H1 (cell line): ENCODE results near the gene ACAP1. TPM values are rescaled to one million over a fixed set of nuclear protein-coding genes. Genes with fewer than 3 reads are reported as not detected.

Experiments used
- CTCF ChIA-PET: fragments of 300-600 bp; sonication (Branson Sonifier 250); formaldehyde crosslinking; loops from one replicate; lab custom pipeline; 2021; ENCODE audit not compliant: partially characterized antibody; lab: Charles Lee
- POLR2A ChIA-PET: fragments of 300-600 bp; sonication (Branson Sonifier 250); formaldehyde crosslinking; loops from one replicate; lab custom pipeline; 2021; ENCODE audit warnings: inconsistent platforms; ENCODE audit not compliant: partially characterized antibody; lab: Charles Lee
- DNase-seq, 2 experiments: peaks; one replicate each; pipeline versions ENCODE4 v3.0.0 to v3.0.0-alpha.2; 2010 to 2022; ENCODE audit warnings: low spot score in 2 of 2, low read depth in 1 of 2, mixed read lengths in 1 of 2
- FAIRE-seq: peaks from 2 replicates; lab custom pipeline; 2011; peaks lifted over from hg19 to GRCh38; lab: Jason Lieb, UNC
- H2AFZ ChIP-seq: 2 replicates; pipeline ENCODE4 v1.8.1; 2012; ENCODE audit warnings: low read length, inconsistent platforms
- H2AK5ac ChIP-seq: 2 replicates; pipeline ENCODE4 v1.6.1; 2013; ENCODE audit warnings: low read depth, low read length
- H2BK120ac ChIP-seq: replicated peaks from 2 replicates; pipeline ENCODE3; 2013; ENCODE audit warnings: low read depth, low read length, inconsistent platforms
- H2BK12ac ChIP-seq: 2 replicates; pipeline ENCODE4 v1.6.1; 2013; ENCODE audit warnings: low read depth, low read length
- H2BK15ac ChIP-seq: 2 replicates; pipeline ENCODE4 v1.6.1; 2013; ENCODE audit warnings: low read length
- H2BK20ac ChIP-seq: 2 replicates; pipeline ENCODE4 v1.6.1; 2013; ENCODE audit warnings: low read length
- H2BK5ac ChIP-seq: 2 replicates; pipeline ENCODE4 v1.6.1; 2013; ENCODE audit warnings: low read depth, low read length
- H3K14ac ChIP-seq: 2 replicates; pipeline ENCODE4 v1.6.1; 2013; ENCODE audit warnings: inconsistent platforms; ENCODE audit not compliant: insufficient read length
- H3K18ac ChIP-seq: 2 replicates; pipeline ENCODE4 v1.6.1; 2013; ENCODE audit warnings: low read length; ENCODE audit errors: extremely low read depth
- H3K23ac ChIP-seq: 2 replicates; pipeline ENCODE4 v1.6.1; 2013; ENCODE audit warnings: inconsistent platforms; ENCODE audit not compliant: insufficient read length
- H3K23me2 ChIP-seq: 2 replicates; pipeline ENCODE4 v1.6.1; 2013; ENCODE audit warnings: low read depth, low read length
- H3K27ac ChIP-seq: 2 replicates; pipeline ENCODE4 v1.6.1; 2011; ENCODE audit warnings: low read depth, low read length, inconsistent platforms
- H3K27me3 ChIP-seq, 4 experiments: replicated peaks in 1 of 4; 1 replicate in 1 of 4; 2 replicates in 3 of 4; pipeline versions ENCODE4 v1.6.1 to v1.8.1; 2011 to 2013; ENCODE audit warnings: low read length in 3 of 4, mild to moderate bottlenecking in 3 of 4, inconsistent platforms in 2 of 4, mixed read lengths in 2 of 4, moderate library complexity in 1 of 4; ENCODE audit not compliant: control insufficient read depth in 3 of 4, insufficient read depth in 3 of 4; ENCODE audit errors: extremely low read depth in 1 of 4
- H3K36me3 ChIP-seq, 4 experiments: 2 replicates each; pipeline versions ENCODE4 v1.6.1 to v1.8.1; 2011 to 2013; ENCODE audit warnings: mild to moderate bottlenecking in 4 of 4, low read length in 3 of 4, moderate library complexity in 2 of 4, control low read depth in 1 of 4, inconsistent platforms in 1 of 4; ENCODE audit not compliant: insufficient read depth in 4 of 4, control insufficient read depth in 2 of 4
- H3K4ac ChIP-seq: replicated peaks from 2 replicates; pipeline ENCODE3; 2013; ENCODE audit warnings: low read length, low read depth, mixed read lengths, inconsistent platforms; ENCODE audit not compliant: insufficient read length
- H3K4me1 ChIP-seq, 4 experiments: replicated peaks in 1 of 4; 1 replicate in 1 of 4; 2 replicates in 3 of 4; pipeline versions ENCODE4 v1.6.1 to v1.8.1; 2011 to 2013; ENCODE audit warnings: low read length in 3 of 4, inconsistent platforms in 2 of 4, mixed read lengths in 1 of 4; ENCODE audit not compliant: insufficient read depth in 4 of 4, control insufficient read depth in 3 of 4
- H3K4me2 ChIP-seq, 2 experiments: 2 replicates each; pipeline versions ENCODE4 v1.6.1 to v1.8.1; 2011 to 2013; ENCODE audit warnings: low read depth in 2 of 2, low read length in 2 of 2, control low read depth in 1 of 2, inconsistent platforms in 1 of 2, mild to moderate bottlenecking in 1 of 2; ENCODE audit not compliant: insufficient read depth in 1 of 2
- H3K4me3 ChIP-seq, 4 experiments: fragments of 200-600, 300-600 bp in 1 of 4; sonication (generic), shearing (Covaris generic), sonication (Bioruptor Twin) in 1 of 4; 2 replicates each; pipeline versions ENCODE4 v1.5.1 to v1.8.1; 2011 to 2016; ENCODE audit warnings: low read length in 4 of 4, low read depth in 3 of 4, control low read depth in 2 of 4, inconsistent platforms in 2 of 4, mild to moderate bottlenecking in 2 of 4, mixed read lengths in 1 of 4, moderate library complexity in 1 of 4; ENCODE audit not compliant: insufficient read depth in 2 of 4; ENCODE audit errors: extremely low read depth in 1 of 4
- H3K56ac ChIP-seq: replicated peaks from 2 replicates; pipeline ENCODE3; 2013; ENCODE audit warnings: low read depth, mild to moderate bottlenecking, mixed read lengths, low read length, inconsistent platforms; ENCODE audit not compliant: insufficient read length
- H3K79me1 ChIP-seq: 2 replicates; pipeline ENCODE4 v1.6.1; 2013; ENCODE audit warnings: low read depth, low read length, control low read depth
- H3K79me2 ChIP-seq, 2 experiments: 2 replicates each; pipeline versions ENCODE4 v1.6.1 to v1.8.1; 2012 to 2013; ENCODE audit warnings: low read length in 2 of 2, mild to moderate bottlenecking in 2 of 2, inconsistent platforms in 1 of 2; ENCODE audit not compliant: insufficient read depth in 2 of 2, control insufficient read depth in 1 of 2
- H3K9ac ChIP-seq, 4 experiments: replicated peaks in 1 of 4; 1 replicate in 1 of 4; 2 replicates in 3 of 4; pipeline versions ENCODE4 v1.6.1 to v1.8.1; 2011 to 2013; ENCODE audit warnings: low read depth in 3 of 4, low read length in 3 of 4, control low read depth in 2 of 4, mild to moderate bottlenecking in 2 of 4, moderate library complexity in 2 of 4, inconsistent platforms in 1 of 4; ENCODE audit errors: extremely low read depth in 1 of 4
- H3K9me3 ChIP-seq, 2 experiments: 2 replicates each; pipeline versions ENCODE4 v1.6.1 to v1.8.1; 2012 to 2013; ENCODE audit warnings: mild to moderate bottlenecking in 2 of 2, moderate library complexity in 2 of 2, control low read depth in 1 of 2, inconsistent platforms in 1 of 2, low read depth in 1 of 2, low read length in 1 of 2, mixed read lengths in 1 of 2; ENCODE audit not compliant: insufficient read depth in 2 of 2
- H4K20me1 ChIP-seq, 2 experiments: replicated peaks in 1 of 2; 2 replicates each; pipeline versions ENCODE3 to v1.8.1; 2011 to 2013; ENCODE audit warnings: inconsistent platforms in 2 of 2, low read length in 2 of 2, mild to moderate bottlenecking in 1 of 2; ENCODE audit not compliant: insufficient read depth in 2 of 2, control insufficient read depth in 1 of 2
- H4K5ac ChIP-seq: 2 replicates; pipeline ENCODE4 v1.6.1; 2013; ENCODE audit warnings: low read length, low read depth, mixed read lengths, inconsistent platforms; ENCODE audit not compliant: insufficient read length
- H4K8ac ChIP-seq: 2 replicates; pipeline ENCODE4 v1.8.0; 2013; ENCODE audit warnings: mild to moderate bottlenecking, moderate library complexity, low read length, inconsistent platforms; ENCODE audit not compliant: insufficient read depth; ENCODE audit errors: extremely low read depth
- H4K91ac ChIP-seq: replicated peaks from 2 replicates; pipeline ENCODE3; 2013; ENCODE audit warnings: low read length, mixed read lengths, inconsistent platforms; ENCODE audit not compliant: insufficient read length
- EGR1 ChIP-seq: IDR thresholded peaks from 2 replicates; pipeline ENCODE4 v1.6.1; 2011; ENCODE audit warnings: low read depth, low read length, borderline replicate concordance
- KDM4A ChIP-seq: IDR thresholded peaks from one replicate; pipeline ENCODE4 v1.7.1; 2012; ENCODE audit warnings: low read depth, mild to moderate bottlenecking, moderate library complexity, low read length, inconsistent platforms; ENCODE audit not compliant: severe bottlenecking
- POLR2A ChIP-seq, 2 experiments: IDR thresholded peaks; 1 replicate in 1 of 2; 2 replicates in 1 of 2; pipeline ENCODE4 v1.6.1; 2011; ENCODE audit warnings: low read depth in 2 of 2, low read length in 2 of 2, mild to moderate bottlenecking in 2 of 2; ENCODE audit errors: control extremely low read depth in 1 of 2
- SIX5 ChIP-seq: IDR thresholded peaks from 2 replicates; pipeline ENCODE4 v1.6.1; 2011; ENCODE audit warnings: mild to moderate bottlenecking, low read depth, low read length
- TAF1 ChIP-seq: IDR thresholded peaks from 2 replicates; pipeline ENCODE4 v1.6.1; 2011; ENCODE audit warnings: mild to moderate bottlenecking, low read depth, low read length
- ZNF274 ChIP-seq: IDR thresholded peaks from 2 replicates; pipeline ENCODE4 v1.7.0; 2012; ENCODE audit warnings: low read length, borderline replicate concordance; ENCODE audit errors: extremely low read depth
- WGBS, 2 experiments: shearing (Covaris generic) in 1 of 2; methylation state at CpG; one replicate each; pipeline versions ENCODE4 v1.1.6 to v1.1.7; 2013 to 2015; ENCODE audit warnings: low lambda C conversion rate in 2 of 2, mixed read lengths in 2 of 2, inconsistent platforms in 1 of 2, low coverage in 1 of 2, missing lambda C conversion rate in 1 of 2; ENCODE audit not compliant: insufficient replicate concordance in 2 of 2, insufficient coverage in 1 of 2, insufficient read length in 1 of 2; ENCODE audit errors: extremely low coverage in 1 of 2, missing lambda C conversion rate in 1 of 2; 5-methylcytosine and 5-hydroxymethylcytosine counted together
- polyA plus RNA-seq, 7 experiments: library from polyadenylated mRNA; depleted of rRNA in 3 of 7; stranded (reverse) in 5 of 7; unstranded in 2 of 7; fragments of >200 nt in 5 of 7; fragments of 200-250 nt in 2 of 7; gene quantifications; 1 replicate in 5 of 7; 2 replicates in 1 of 7; 4 replicates in 1 of 7; pipeline versions ENCODE4 v1.2.1 to v1.2.3, GENCODE V29; 2011 to 2013; ENCODE audit warnings: missing spikeins in 2 of 7, mixed read lengths in 2 of 7
- total RNA-seq: library from RNA; stranded (reverse); fragmentation: NEBNext Ultra II Directional; extraction: Animal tissue kit (Norgen Biotek cat#: 25700); gene quantifications from 2 replicates; pipeline ENCODE4 v1.2.1, GENCODE V29; 2021

The ACAP1 gene
- total and polyA plus RNA-seq, 2 of the 8 experiments (the other 6 are each of a cell fraction or from before 2014, with no cell fraction given), result 11.9 to 45.1 TPM

- no peak overlapping the region for H2AFZ ChIP-seq
- H2BK20ac ChIP-seq, result no peak overlapping the region
- no peak overlapping the region for H2BK15ac ChIP-seq
- no peak overlapping the region for H3K9ac ChIP-seq
- H4K8ac ChIP-seq, result no peak overlapping the region
- H3K4me2 ChIP-seq, result no peak overlapping the region
- no peak overlapping the region for H2BK5ac ChIP-seq
- no peaks in the 10 kb centered on the region for H3K79me1 ChIP-seq
- H3K18ac ChIP-seq, result no peak overlapping the region
- no peak overlapping the region for H3K56ac ChIP-seq
- no peak overlapping the region for H3K23ac ChIP-seq
- no peaks in the 10 kb centered on the region for H3K36me3 ChIP-seq
- TF ChIP-seq SIX5, result no peak
- no peak for TF ChIP-seq EGR1
- no peak for TF ChIP-seq TAF1
- TF ChIP-seq KDM4A, result no peak
- TF ChIP-seq ZNF274, result no peak
- no peak for TF ChIP-seq POLR2A (IDR thresholded peaks at IDR 0.05; ENCODE audit: control extremely low read depth in 1 of 2, low read depth in 2 of 2, low read length in 2 of 2)
- 94% methylated on average over 11 of the region's 19 CpGs; no CpG with 5 or more reads in 1 of the 2 experiments for WGBS, 2 experiments
- H3K23me2 ChIP-seq, result peaks cover 15% of the 10 kb centered on the region; the same call in 1 of the 2 replicates
- POLR2A ChIA-PET, result interaction anchor here (0.6 to 8.2 kb wide), 16 partner anchors 11 to 212 kb away, joined by 3 to 91 read pairs (median 3); partner anchors contain the start of genes ACAP1, CLDN7, FGF11 and GPS2
- no peak overlapping the region for H2AK5ac ChIP-seq
- no peak overlapping the region for H3K27ac ChIP-seq
- no peak overlapping the region for H3K4ac ChIP-seq
- no peak overlapping the region for H3K14ac ChIP-seq
- CTCF ChIA-PET, result interaction anchor here (0.8 to 14.1 kb wide), 12 partner anchors 13 to 167 kb away, joined by 3 to 167 read pairs (median 8); partner anchors contain the start of genes ACAP1, NEURL4 and SLC2A4
- DNase-seq, result no peak
- no peak overlapping the region for H4K5ac ChIP-seq
- peaks cover 0 to 17% (median 10%) of the 10 kb centered on the region in 4 experiments; a peak in 6 of 7 replicates for H3K4me1 ChIP-seq
- no peaks in the 10 kb centered on the region for H3K9me3 ChIP-seq
- FAIRE-seq, result no peak
- no peaks in the 10 kb centered on the region for H3K27me3 ChIP-seq
- no peak overlapping the region for H2BK120ac ChIP-seq
- H2BK12ac ChIP-seq, result no peak overlapping the region
- no peak overlapping the region for H3K4me3 ChIP-seq
- no peak overlapping the region for H4K91ac ChIP-seq
- H4K20me1 ChIP-seq, result peaks cover 0 to 2% of the 10 kb centered on the region in 2 experiments
- no peaks in the 10 kb centered on the region for H3K79me2 ChIP-seq
Observed at GRCh38 chr17:7347630-7348477, 11.5 kb downstream of the ACAP1 start.
